ENCODE measurements around the gene NOVA1.
A peak's percentile ranks its signal among the peaks of the same experiment; 100 is the strongest.

Gene NOVA1

DNA sequence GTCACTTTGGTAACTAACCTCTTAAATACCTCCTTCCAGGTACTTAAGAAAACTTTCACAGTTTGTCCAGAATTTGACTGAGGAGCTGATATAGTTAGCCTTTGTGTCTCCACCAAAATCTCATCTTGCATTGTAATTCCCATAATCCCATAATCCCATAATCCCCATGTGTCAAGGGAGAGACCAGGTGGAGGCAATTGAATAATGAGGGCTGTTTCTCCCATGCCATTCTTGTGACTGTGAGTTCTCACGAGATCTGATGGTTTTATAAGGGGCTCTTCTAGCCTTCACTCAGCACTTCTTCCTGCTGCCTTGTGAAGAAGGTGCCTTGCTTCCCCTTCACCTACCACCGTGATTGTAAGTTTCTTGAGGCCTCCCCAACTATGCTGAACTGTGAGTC, 7.8 kb upstream of the NOVA1 start:
- Histone ChIP-seq H3K4me3 (ENCODE audit: low read length in 2 of 2) (no peak overlapping the region), H3K27ac (ENCODE audit: low read length) (no peak overlapping the region)

DNA sequence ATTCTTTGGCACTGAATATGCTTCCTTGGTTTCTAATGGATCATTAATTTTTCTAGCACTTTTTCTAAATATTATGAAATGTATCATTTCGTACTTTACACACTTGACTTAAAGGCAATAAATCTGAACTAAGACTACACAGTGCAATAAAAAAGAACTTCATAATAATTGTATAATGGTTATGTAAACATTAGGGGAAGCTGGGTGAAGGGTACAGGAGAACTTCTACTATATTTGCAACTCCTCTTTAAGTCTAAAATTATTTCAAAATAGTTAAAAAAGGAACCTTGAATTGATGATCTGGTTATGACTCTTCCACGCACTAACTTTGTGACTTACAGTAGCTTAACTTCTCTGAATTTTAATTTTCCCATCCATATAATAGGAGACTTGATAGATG, 5.1 kb upstream of the NOVA1 start:
- H3K27ac ChIP-seq (ENCODE audit: low read length), result no peak overlapping the region

More for the DNA sequence above, 7.8 kb upstream of the NOVA1 start:
- Histone ChIP-seq H3K9me3 (ENCODE audit: control insufficient read depth in 2 of 2, low read length in 2 of 2) (no peaks in the 10 kb centered on the region), H3K36me3 (ENCODE audit: control insufficient read depth in 2 of 2, insufficient read depth in 2 of 2, low read length in 2 of 2) (no peaks in the 10 kb centered on the region), H3K27me3 (ENCODE audit: control insufficient read depth in 1 of 2, insufficient read depth in 2 of 2, low read length in 2 of 2) (no peaks in the 10 kb centered on the region), H3K4me1 (ENCODE audit: control insufficient read depth, insufficient read depth, low read length) (no peaks in the 10 kb centered on the region), H3K9ac (ENCODE audit: low read length in 2 of 2) (no peak overlapping the region)

DNA sequence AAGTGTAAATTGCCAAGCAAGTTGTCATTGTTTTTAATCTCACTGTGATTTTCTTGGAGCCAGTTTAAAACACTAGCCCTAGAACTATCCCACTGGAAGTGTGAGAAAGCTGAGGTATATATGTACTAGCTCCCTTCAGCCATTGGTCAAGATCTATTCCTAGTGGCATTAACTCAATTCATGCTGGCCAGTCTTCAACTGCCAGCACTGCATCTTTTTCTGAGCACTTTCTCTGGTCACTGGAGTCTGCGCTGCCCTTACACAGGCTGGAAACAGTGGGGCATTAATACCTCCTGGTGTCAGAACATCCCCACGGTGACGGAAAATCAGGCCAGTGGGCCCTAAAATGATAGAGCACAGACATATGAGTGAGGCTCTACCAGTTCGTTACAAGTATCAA, 4.0 kb upstream of the NOVA1 start:
- no peaks in the 10 kb centered on the region for H3K4me1 ChIP-seq (ENCODE audit: control insufficient read depth, insufficient read depth, low read length)
- no peak overlapping the region for H3K9ac ChIP-seq (ENCODE audit: low read length in 2 of 2)
- H3K9me3 ChIP-seq (ENCODE audit: control insufficient read depth in 2 of 2, low read length in 2 of 2), result no peaks in the 10 kb centered on the region
- no peak overlapping the region for H3K4me3 ChIP-seq (ENCODE audit: low read length in 2 of 2)
- no peaks in the 10 kb centered on the region for H3K36me3 ChIP-seq (ENCODE audit: control insufficient read depth in 2 of 2, insufficient read depth in 2 of 2, low read length in 2 of 2)
- no peaks in the 10 kb centered on the region for H3K27me3 ChIP-seq (ENCODE audit: control insufficient read depth in 1 of 2, insufficient read depth in 2 of 2, low read length in 2 of 2)
- no peak overlapping the region for H3K27ac ChIP-seq (ENCODE audit: low read length)

More for the DNA sequence above, 5.1 kb upstream of the NOVA1 start:
- no peaks in the 10 kb centered on the region for H3K36me3 ChIP-seq (ENCODE audit: control insufficient read depth in 2 of 2, insufficient read depth in 2 of 2, low read length in 2 of 2)
- H3K4me1 ChIP-seq (ENCODE audit: control insufficient read depth, insufficient read depth, low read length), result no peaks in the 10 kb centered on the region
- H3K4me3 ChIP-seq (ENCODE audit: low read length in 2 of 2), result no peak overlapping the region
- no peaks in the 10 kb centered on the region for H3K27me3 ChIP-seq (ENCODE audit: control insufficient read depth in 1 of 2, insufficient read depth in 2 of 2, low read length in 2 of 2)
- H3K9ac ChIP-seq (ENCODE audit: low read length in 2 of 2), result no peak overlapping the region
- no peaks in the 10 kb centered on the region for H3K9me3 ChIP-seq (ENCODE audit: control insufficient read depth in 2 of 2, low read length in 2 of 2)

DNA sequence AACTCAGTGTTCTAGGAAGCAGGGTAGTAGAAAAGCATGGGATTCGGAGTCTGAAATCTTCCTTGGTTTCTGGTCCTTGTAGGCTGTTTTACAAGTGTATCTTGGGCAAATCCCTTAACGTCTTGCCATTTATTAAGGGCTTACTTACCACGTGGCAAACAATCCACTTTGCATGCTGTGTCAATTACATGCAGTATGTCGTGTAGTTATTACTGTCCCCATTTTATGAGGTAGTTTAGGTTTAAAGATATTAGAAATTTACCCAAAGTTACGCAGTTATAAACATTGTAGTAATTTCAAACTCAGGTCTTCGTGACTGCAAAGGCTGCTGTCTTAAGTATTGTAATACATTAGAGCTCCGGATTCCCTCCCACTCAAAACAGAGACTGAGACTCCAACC, 1.5 kb upstream of the NOVA1 start:
- H3K36me3 ChIP-seq (ENCODE audit: control insufficient read depth in 2 of 2, insufficient read depth in 2 of 2, low read length in 2 of 2), result no peaks in the 10 kb centered on the region

DNA sequence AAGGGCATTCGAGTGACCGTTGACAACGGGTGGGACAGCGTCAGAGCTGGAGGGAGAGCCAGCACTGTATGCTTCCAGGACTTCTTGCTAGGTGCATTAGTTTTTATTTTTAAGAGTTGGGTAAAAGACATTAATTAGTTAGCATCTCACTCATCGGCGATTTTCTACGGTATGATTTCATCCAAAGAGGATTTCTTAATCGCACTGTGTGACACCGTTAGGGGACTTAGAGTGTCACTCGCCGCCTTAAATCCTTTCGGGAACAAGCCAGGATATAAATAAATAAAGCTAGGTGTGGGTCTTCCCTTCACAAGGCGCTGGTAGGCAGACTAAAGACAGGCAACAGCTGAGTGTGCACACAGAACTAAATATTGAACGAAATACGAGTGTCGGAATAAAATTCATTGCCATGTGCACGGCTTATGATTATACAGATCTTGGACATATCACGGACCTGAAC, 869 bp upstream of the NOVA1 start:
- Histone ChIP-seq H3K9me3 (ENCODE audit: control insufficient read depth in 2 of 2, low read length in 2 of 2) (no peaks in the 10 kb centered on the region), H3K27ac (ENCODE audit: low read length) (peak overlapping the region; percentile 70), H3K9ac (ENCODE audit: low read length in 2 of 2) (peak overlapping the region; percentile 68 to 81)

More for the DNA sequence above, 1.5 kb upstream of the NOVA1 start:
- Histone ChIP-seq H3K9me3 (ENCODE audit: control insufficient read depth in 2 of 2, low read length in 2 of 2) (no peaks in the 10 kb centered on the region), H3K4me3 (ENCODE audit: low read length in 2 of 2) (peak overlapping the region; percentile 81 to 98), H3K27ac (ENCODE audit: low read length) (no peak overlapping the region), H3K9ac (ENCODE audit: low read length in 2 of 2) (no peak overlapping the region), H3K27me3 (ENCODE audit: control insufficient read depth in 1 of 2, insufficient read depth in 2 of 2, low read length in 2 of 2) (no peaks in the 10 kb centered on the region), H3K4me1 (ENCODE audit: control insufficient read depth, insufficient read depth, low read length) (no peaks in the 10 kb centered on the region)

DNA sequence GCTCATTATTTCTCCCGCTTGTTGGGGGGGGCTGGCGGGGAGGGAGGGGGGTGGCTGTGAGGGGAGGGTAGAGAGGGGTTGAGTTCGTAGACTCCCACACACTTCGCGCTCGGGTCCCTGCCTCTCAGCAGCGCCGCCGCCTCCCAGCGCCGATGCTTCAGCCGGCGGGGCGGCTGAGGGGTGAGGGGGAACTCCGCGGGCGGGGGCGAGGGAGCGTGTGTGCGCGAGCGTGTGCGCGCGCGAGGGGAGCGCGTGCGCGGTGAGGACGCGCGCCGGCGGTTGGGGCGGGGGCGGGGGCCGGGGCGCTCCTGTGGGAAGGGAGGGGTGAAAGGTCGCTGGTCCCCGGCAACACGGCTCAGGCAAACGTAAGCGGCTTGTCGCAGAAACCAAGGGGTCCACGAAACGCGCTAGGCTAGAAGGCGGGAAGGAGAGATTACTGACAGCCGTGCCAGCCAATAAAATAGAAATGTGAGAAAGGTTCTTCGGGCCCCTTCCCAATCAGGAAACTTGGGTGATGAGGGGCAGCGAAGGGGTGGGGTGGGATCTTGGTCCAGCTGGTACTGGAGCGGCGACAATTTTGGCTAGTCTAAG, 343 bp upstream of the NOVA1 start:
- H3K4me3 ChIP-seq (ENCODE audit: low read length in 2 of 2), result peak overlapping the region; percentile 81 to 98
- H3K9me3 ChIP-seq (ENCODE audit: control insufficient read depth in 2 of 2, low read length in 2 of 2), result no peaks in the 10 kb centered on the region
- H3K27me3 ChIP-seq (ENCODE audit: control insufficient read depth in 1 of 2, insufficient read depth in 2 of 2, low read length in 2 of 2), result no peaks in the 10 kb centered on the region
- peak overlapping the region; percentile 68 to 81 for H3K9ac ChIP-seq (ENCODE audit: low read length in 2 of 2)
- H3K36me3 ChIP-seq (ENCODE audit: control insufficient read depth in 2 of 2, insufficient read depth in 2 of 2, low read length in 2 of 2), result no peaks in the 10 kb centered on the region
- no peaks in the 10 kb centered on the region for H3K4me1 ChIP-seq (ENCODE audit: control insufficient read depth, insufficient read depth, low read length)
- peak overlapping the region; percentile 70 for H3K27ac ChIP-seq (ENCODE audit: low read length)

More for the DNA sequence above, 869 bp upstream of the NOVA1 start:
- H3K4me1 ChIP-seq (ENCODE audit: control insufficient read depth, insufficient read depth, low read length), result no peaks in the 10 kb centered on the region
- H3K4me3 ChIP-seq (ENCODE audit: low read length in 2 of 2), result peak overlapping the region; percentile 81 to 98
- no peaks in the 10 kb centered on the region for H3K27me3 ChIP-seq (ENCODE audit: control insufficient read depth in 1 of 2, insufficient read depth in 2 of 2, low read length in 2 of 2)
- no peaks in the 10 kb centered on the region for H3K36me3 ChIP-seq (ENCODE audit: control insufficient read depth in 2 of 2, insufficient read depth in 2 of 2, low read length in 2 of 2)

DNA sequence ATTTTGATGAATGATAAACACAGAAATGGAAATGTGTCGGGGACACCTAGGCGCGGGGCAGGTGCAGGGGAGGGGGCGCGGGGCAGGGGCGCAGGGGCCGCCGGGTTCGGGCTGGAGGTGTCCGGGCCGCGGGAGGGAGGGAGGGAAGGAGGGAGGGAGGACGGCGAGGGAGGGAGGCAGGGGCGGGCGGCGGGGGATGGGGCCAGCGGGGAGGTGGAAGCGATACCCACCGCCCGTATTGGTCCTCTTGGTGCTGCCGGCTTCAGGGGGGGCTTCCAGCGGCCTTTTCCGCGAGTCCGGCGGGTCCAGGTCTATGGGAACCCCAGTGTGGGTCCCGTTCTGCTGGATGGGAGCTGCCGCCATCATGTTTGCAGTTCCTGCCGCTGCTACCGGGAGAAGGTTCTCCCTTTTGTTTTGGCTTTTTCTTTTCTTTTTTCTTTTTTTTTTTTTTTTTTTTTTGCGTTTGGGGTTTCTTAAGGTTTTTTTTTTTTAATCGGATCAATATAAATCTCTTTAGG, 703 bp downstream of the NOVA1 start:
- Histone ChIP-seq H3K9ac (ENCODE audit: low read length in 2 of 2) (peak overlapping the region; percentile 63 to 64), H3K27me3 (ENCODE audit: control insufficient read depth in 1 of 2, insufficient read depth in 2 of 2, low read length in 2 of 2) (no peaks in the 10 kb centered on the region), H3K4me3 (ENCODE audit: low read length in 2 of 2) (peak overlapping the region; percentile 76 to 81), H3K9me3 (ENCODE audit: control insufficient read depth in 2 of 2, low read length in 2 of 2) (no peaks in the 10 kb centered on the region), H3K4me1 (ENCODE audit: control insufficient read depth, insufficient read depth, low read length) (no peaks in the 10 kb centered on the region), H3K36me3 (ENCODE audit: control insufficient read depth in 2 of 2, insufficient read depth in 2 of 2, low read length in 2 of 2) (no peaks in the 10 kb centered on the region), H3K27ac (ENCODE audit: low read length) (peak overlapping the region; percentile 70)

DNA sequence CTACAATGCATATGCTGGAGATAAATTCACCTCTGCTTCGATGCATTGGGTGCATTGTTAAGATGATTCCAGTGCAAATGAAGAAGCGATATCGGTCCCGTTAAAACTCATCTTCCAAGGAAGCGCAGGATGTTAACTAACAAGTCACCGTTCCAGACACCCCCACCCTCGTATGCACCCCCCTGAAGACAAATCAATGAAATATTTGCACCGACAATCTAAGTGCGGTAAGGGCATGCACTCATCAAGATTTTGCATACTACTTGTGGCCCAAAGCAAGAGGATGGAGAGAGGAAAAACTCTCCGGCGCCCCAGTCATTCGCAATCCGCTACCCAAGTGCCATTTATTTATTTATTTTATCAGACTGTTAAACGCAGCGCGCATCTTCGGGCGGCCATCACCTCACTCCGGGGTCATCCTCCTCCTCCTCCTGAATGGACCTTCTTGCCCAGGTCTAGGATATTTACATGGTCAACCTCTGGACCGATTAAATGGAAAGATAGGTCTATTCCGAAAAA, 1.2 kb downstream of the NOVA1 start:
- Histone ChIP-seq H3K27ac (ENCODE audit: low read length) (no peak overlapping the region), H3K4me3 (ENCODE audit: low read length in 2 of 2) (peak overlapping the region; percentile 76 to 81), H3K9ac (ENCODE audit: low read length in 2 of 2) (peak overlapping the region; percentile 56 to 63)

DNA sequence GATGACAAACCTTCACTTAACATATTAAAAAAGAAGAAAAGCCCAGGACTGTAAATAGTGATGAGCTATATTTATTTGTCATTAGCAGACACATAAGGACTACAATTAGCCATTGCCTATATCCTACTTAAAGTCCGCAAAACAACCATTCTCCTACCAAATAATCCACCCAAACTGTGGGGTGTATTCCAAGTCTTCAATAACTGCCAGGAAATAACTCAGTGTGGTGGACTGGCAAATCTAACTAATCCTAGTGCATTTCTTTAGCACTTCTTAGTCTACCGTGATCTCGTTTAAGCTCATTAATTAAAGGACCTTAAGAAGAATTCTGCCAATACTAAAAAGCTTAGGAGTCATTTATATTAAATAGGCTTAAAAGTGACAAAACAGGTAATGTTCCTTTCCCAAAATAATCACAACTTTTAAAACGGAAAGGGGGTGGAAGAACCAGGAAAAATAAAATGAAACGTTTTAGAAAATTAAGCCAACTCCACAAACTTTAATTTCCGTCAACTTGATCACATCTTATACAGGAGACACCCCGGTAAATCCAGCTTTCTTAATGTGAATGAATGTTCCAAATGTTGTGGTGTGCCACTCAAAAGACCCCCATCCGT, 1.8 kb downstream of the NOVA1 start:
- H3K9me3 ChIP-seq (ENCODE audit: control insufficient read depth in 2 of 2, low read length in 2 of 2), result no peaks in the 10 kb centered on the region
- peak overlapping the region; percentile 76 to 81 for H3K4me3 ChIP-seq (ENCODE audit: low read length in 2 of 2)
- no peaks in the 10 kb centered on the region for H3K27me3 ChIP-seq (ENCODE audit: control insufficient read depth in 1 of 2, insufficient read depth in 2 of 2, low read length in 2 of 2)
- H3K9ac ChIP-seq (ENCODE audit: low read length in 2 of 2), result peak overlapping the region; percentile 56 to 63
- no peaks in the 10 kb centered on the region for H3K4me1 ChIP-seq (ENCODE audit: control insufficient read depth, insufficient read depth, low read length)
- no peak overlapping the region for H3K27ac ChIP-seq (ENCODE audit: low read length)
- no peaks in the 10 kb centered on the region for H3K36me3 ChIP-seq (ENCODE audit: control insufficient read depth in 2 of 2, insufficient read depth in 2 of 2, low read length in 2 of 2)

More for the DNA sequence above, 1.2 kb downstream of the NOVA1 start:
- H3K9me3 ChIP-seq (ENCODE audit: control insufficient read depth in 2 of 2, low read length in 2 of 2), result no peaks in the 10 kb centered on the region
- H3K27me3 ChIP-seq (ENCODE audit: control insufficient read depth in 1 of 2, insufficient read depth in 2 of 2, low read length in 2 of 2), result no peaks in the 10 kb centered on the region
- no peaks in the 10 kb centered on the region for H3K36me3 ChIP-seq (ENCODE audit: control insufficient read depth in 2 of 2, insufficient read depth in 2 of 2, low read length in 2 of 2)
- no peaks in the 10 kb centered on the region for H3K4me1 ChIP-seq (ENCODE audit: control insufficient read depth, insufficient read depth, low read length)

DNA sequence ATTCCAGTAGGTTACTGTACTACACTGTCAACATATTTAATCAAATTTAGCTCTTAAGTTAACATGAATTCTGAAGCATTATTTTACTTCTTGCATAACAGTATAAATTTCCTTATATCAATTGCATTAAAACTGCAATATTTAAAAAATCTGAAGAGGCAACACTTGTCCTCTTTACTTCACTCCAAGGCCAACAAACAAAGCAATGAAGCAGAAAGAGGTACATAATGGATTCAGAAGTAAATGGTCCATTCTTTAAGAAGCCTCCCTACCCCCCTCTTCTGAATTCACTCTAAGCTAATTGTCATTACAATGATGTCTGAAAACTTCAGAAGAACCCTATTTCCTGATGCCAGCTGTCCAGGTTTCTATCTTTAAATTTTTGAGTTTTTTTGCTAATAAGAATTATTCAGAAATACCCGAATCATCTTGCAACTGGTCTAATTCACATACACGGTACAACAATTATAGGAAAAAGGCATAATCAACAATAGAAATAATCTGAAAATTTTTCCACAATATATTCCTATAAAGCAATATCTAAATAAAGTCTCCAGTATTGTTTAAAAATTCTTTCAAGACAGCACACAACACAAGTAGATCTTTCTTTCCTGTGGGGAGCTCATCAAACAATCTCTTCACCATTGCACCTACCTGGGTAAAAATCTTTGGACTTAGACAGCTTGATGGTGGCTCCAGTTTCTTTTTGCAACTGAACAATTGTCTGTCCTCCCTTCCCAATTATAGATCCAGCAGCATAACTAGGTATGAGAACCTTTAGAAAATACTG, 2.9 kb downstream of the NOVA1 start:
- peak overlapping the region in 1 of 2 donors; percentile 4 for H3K4me3 ChIP-seq (ENCODE audit: low read length in 2 of 2)
- no peaks in the 10 kb centered on the region for H3K27me3 ChIP-seq (ENCODE audit: control insufficient read depth in 1 of 2, insufficient read depth in 2 of 2, low read length in 2 of 2)
- H3K27ac ChIP-seq (ENCODE audit: low read length), result no peak overlapping the region
- no peaks in the 10 kb centered on the region for H3K9me3 ChIP-seq (ENCODE audit: control insufficient read depth in 2 of 2, low read length in 2 of 2)
- H3K4me1 ChIP-seq (ENCODE audit: control insufficient read depth, insufficient read depth, low read length), result no peaks in the 10 kb centered on the region
- no peak overlapping the region for H3K9ac ChIP-seq (ENCODE audit: low read length in 2 of 2)
- no peaks in the 10 kb centered on the region for H3K36me3 ChIP-seq (ENCODE audit: control insufficient read depth in 2 of 2, insufficient read depth in 2 of 2, low read length in 2 of 2)

All from stomach smooth muscle (tissue), 2 donors.